ENCODE measurements around the gene SMARCD2. TPM values are rescaled to one million over a fixed set of nuclear protein-coding genes. Genes with fewer than 3 reads are reported as not detected.
"Not testable (repeated sequence)": the region's sequence is repeated elsewhere in the genome, so short reads cannot be mapped to it uniquely, and the experiment has no call there.

Gene SMARCD2
- total RNA-seq, 4 donors from 2014 or later, result 235 to 310 (median 272) TPM

- intact Hi-C loops (cut with DNase I; ENCODE audit: low total_unique reads); DNase-seq (ENCODE audit: low spot score in 2 of 2); H3K4me3 ChIP-seq (ENCODE audit: low read depth, poor library complexity, severe bottlenecking): not testable (repeated sequence)
- WGBS, 2 donors, result 80 to 100% methylated on average over 1 to 3 of the region's 7 CpGs
These were observed 31.1 kb upstream of the SMARCD2 start, which contains the start of gene CSH2 for GRCh38 chr17:63873577-63873976. Gene CSH2 (minus strand): TSS chr17:63873677. CDS start chr17:63873614, 63 bp downstream.

- DNase-seq (ENCODE audit: low spot score in 2 of 2); intact Hi-C loops (cut with DNase I; ENCODE audit: low total_unique reads); H3K4me3 ChIP-seq (ENCODE audit: low read depth, poor library complexity, severe bottlenecking): not testable (repeated sequence)
- WGBS, 2 donors, result 93 to 95% methylated on average over 15 of the region's 15 CpGs
These were observed 29.3 kb upstream of the SMARCD2 start for GRCh38 chr17:63871646-63872365.

DNA sequence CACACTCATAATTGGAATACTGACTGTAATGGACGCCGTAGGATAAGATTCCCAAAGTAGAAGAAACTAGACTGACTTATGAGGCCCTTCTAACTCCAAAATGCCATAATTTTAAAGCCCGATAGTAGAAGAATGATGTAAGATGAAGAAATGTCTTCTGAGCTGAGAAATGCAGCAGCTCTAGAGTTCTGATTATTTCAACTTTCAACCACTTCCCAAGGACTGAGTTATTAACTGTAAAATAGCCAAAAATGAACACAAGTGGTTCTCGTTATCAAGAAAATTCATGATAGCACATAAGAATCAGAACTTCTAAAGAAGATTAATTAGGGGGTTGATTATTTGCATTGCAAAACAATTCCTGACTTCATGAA, 27.8 kb upstream of the SMARCD2 start:
- intact Hi-C loops (cut with DNase I; ENCODE audit: low total_unique reads); H3K4me3 ChIP-seq (ENCODE audit: low read depth, poor library complexity, severe bottlenecking); DNase-seq (ENCODE audit: low spot score in 2 of 2): not testable (repeated sequence)
- WGBS, 2 donors, result 79 to 85% methylated on average over 4 of the region's 4 CpGs

DNA sequence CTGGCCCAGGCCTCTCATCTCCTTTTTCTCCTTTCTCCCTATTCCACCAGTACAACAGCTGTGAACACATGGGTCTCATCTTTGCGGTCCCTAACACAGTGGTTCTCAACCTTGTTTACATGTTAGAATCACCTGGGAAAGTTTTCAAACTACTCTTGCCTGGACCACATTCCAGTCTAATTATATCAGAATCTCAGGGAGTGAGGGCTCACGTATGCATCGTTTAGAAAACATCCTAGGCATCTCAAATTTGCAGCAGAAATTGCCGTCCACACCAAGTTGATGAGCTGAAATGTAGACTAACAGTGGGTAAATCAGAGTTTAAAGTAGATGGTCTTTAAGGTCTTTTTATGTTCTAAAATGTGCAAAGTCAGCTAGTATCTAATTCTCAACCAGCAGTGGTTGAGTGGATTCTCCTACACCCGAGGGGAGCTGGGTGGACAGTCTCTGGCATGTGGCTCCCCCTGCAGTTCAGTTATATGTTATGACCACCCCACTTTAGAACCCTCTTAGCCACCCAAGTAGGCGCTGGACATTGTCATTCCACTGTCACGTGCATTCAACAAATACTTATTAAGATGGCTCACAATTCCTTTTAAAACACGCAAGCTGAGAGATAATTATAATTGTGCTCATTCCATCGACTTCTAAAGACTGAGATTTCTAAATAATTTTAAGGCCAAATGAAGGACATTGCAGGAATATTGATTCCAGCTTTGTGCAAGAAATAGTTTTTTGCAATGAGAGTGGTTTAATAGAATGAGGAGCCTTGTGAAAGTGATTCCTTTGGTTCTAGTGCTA, 27.2 kb upstream of the SMARCD2 start:
- intact Hi-C loops (cut with DNase I; ENCODE audit: low total_unique reads); DNase-seq (ENCODE audit: low spot score in 2 of 2); H3K4me3 ChIP-seq (ENCODE audit: low read depth, poor library complexity, severe bottlenecking): not testable (repeated sequence)
- 47 to 54% methylated on average over 9 of the region's 9 CpGs for WGBS, 2 donors

GRCh38 chr17:63866625-63867024, 24.1 kb upstream of the SMARCD2 start:
- intact Hi-C loops (cut with DNase I; ENCODE audit: low total_unique reads); DNase-seq (ENCODE audit: low spot score in 2 of 2); H3K4me3 ChIP-seq (ENCODE audit: low read depth, poor library complexity, severe bottlenecking): not testable (repeated sequence)
- WGBS, 2 donors, result 85 to 90% methylated on average over 7 of the region's 7 CpGs

GRCh38 chr17:63859257-63859656, 16.8 kb upstream of the SMARCD2 start:
- intact Hi-C loops (cut with DNase I; ENCODE audit: low total_unique reads), result no loop called here
- 81 to 82% methylated on average over 3 of the region's 3 CpGs for WGBS, 2 donors
- no peak for TF ChIP-seq POLR2A (IDR thresholded peaks at IDR 0.05)
- TF ChIP-seq, protein P1, sequence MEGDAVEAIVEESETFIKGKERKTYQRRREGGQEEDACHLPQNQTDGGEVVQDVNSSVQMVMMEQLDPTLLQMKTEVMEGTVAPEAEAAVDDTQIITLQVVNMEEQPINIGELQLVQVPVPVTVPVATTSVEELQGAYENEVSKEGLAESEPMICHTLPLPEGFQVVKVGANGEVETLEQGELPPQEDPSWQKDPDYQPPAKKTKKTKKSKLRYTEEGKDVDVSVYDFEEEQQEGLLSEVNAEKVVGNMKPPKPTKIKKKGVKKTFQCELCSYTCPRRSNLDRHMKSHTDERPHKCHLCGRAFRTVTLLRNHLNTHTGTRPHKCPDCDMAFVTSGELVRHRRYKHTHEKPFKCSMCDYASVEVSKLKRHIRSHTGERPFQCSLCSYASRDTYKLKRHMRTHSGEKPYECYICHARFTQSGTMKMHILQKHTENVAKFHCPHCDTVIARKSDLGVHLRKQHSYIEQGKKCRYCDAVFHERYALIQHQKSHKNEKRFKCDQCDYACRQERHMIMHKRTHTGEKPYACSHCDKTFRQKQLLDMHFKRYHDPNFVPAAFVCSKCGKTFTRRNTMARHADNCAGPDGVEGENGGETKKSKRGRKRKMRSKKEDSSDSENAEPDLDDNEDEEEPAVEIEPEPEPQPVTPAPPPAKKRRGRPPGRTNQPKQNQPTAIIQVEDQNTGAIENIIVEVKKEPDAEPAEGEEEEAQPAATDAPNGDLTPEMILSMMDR (IDR thresholded peaks at IDR 0.05), result no peak
- DNase-seq (ENCODE audit: low spot score in 2 of 2), result no peak
- H3K4me3 ChIP-seq (ENCODE audit: low read depth, poor library complexity, severe bottlenecking), result no peak overlapping the region

- H3K4me3 ChIP-seq (ENCODE audit: low read depth, poor library complexity, severe bottlenecking); intact Hi-C loops (cut with DNase I; ENCODE audit: low total_unique reads); DNase-seq (ENCODE audit: low spot score in 2 of 2): not testable (repeated sequence)
- WGBS, 2 donors, result 89 to 93% methylated on average over 8 of the region's 8 CpGs
These were observed 13.9 kb upstream of the SMARCD2 start for GRCh38 chr17:63856425-63856824.

- intact Hi-C loops (cut with DNase I; ENCODE audit: low total_unique reads), result no loop called here
- H3K4me3 ChIP-seq (ENCODE audit: low read depth, poor library complexity, severe bottlenecking), result no peak overlapping the region
- WGBS, 2 donors, result 94 to 97% methylated on average over 8 of the region's 8 CpGs
- DNase-seq (ENCODE audit: low spot score in 2 of 2), result no peak
- TF ChIP-seq, protein P1 (IDR thresholded peaks at IDR 0.05), result no peak
- TF ChIP-seq POLR2A (IDR thresholded peaks at IDR 0.05), result no peak
These were observed 12.7 kb upstream of the SMARCD2 start for GRCh38 chr17:63855185-63855584.

- DNase-seq (ENCODE audit: low spot score in 2 of 2), result no peak
- WGBS, 2 donors, result 87 to 90% methylated on average over 5 of the region's 5 CpGs
- intact Hi-C loops (cut with DNase I; ENCODE audit: low total_unique reads), result no loop called here
These were observed 12.2 kb upstream of the SMARCD2 start for GRCh38 chr17:63854709-63855108.

More at GRCh38 chr17:63854709-63855108, 12.2 kb upstream of the SMARCD2 start:
- TF ChIP-seq, protein P1 (IDR thresholded peaks at IDR 0.05), result no peak
- TF ChIP-seq POLR2A (IDR thresholded peaks at IDR 0.05), result no peak
- H3K4me3 ChIP-seq (ENCODE audit: low read depth, poor library complexity, severe bottlenecking), result no peak overlapping the region
